T-cell (primary cell): ENCODE data around the gene SLC5A11. TPM values are rescaled to one million over a fixed set of nuclear protein-coding genes. Genes with fewer than 3 reads are reported as not detected.
"Not testable (repeated sequence)": the region's sequence is repeated elsewhere in the genome, so short reads cannot be mapped to it uniquely, and the experiment has no call there.

Experiments
- ATAC-seq, 4 experiments: fragments of 200-7000 bp in 3 of 4; fragments of 150-1000 bp in 1 of 4; cut with Tn5 transposase; replicated peaks in 1 of 4; 1 replicate in 3 of 4; 2 replicates in 1 of 4; pipeline ENCODE4 v1.10.0; 2021; ENCODE audit warnings: moderate library complexity in 3 of 4, mild to moderate bottlenecking in 2 of 4, moderate number of reproducible peaks in 1 of 4
- CTCF ChIA-PET, 2 donors: fragments of 300-600 bp; sonication (Branson Sonifier 250); formaldehyde crosslinking; loops; one replicate each; lab custom pipeline; 2022; ENCODE audit warnings: antibody characterized with exemption in 2 of 2; lab: Charles Lee
- POLR2A ChIA-PET, 2 donors: fragments of 300-600 bp; sonication (Branson Sonifier 250); formaldehyde crosslinking; loops; one replicate each; lab custom pipeline; 2022; ENCODE audit warnings: antibody characterized with exemption in 2 of 2; lab: Charles Lee
- DNase-seq, 35 experiments: peaks; one replicate each; pipeline versions ENCODE4 v3.0.0 to v3.0.0-alpha.2; 2013 to 2023
- H3K27ac ChIP-seq: one replicate; pipeline ENCODE4 v1.5.1; 2013; ENCODE audit warnings: low read length
- H3K27me3 ChIP-seq, 2 experiments: replicated peaks in 1 of 2; 1 replicate in 1 of 2; 2 replicates in 1 of 2; pipeline versions ENCODE4 v1.6.1 to v1.7.0; 2013; ENCODE audit warnings: low read length in 1 of 2, mixed read lengths in 1 of 2; ENCODE audit not compliant: control insufficient read depth in 2 of 2, insufficient read depth in 2 of 2; ENCODE audit errors: extremely low read depth in 1 of 2
- H3K36me3 ChIP-seq, 2 donors: 1 replicate in 1 of 2; 2 replicates in 1 of 2; pipeline versions ENCODE4 v1.6.1 to v1.7.0; 2013; ENCODE audit warnings: low read length in 1 of 2; ENCODE audit not compliant: control insufficient read depth in 2 of 2, insufficient read depth in 1 of 2; ENCODE audit errors: extremely low read depth in 1 of 2
- H3K4me1 ChIP-seq, 2 experiments: 1 replicate in 1 of 2; 2 replicates in 1 of 2; pipeline versions ENCODE4 v1.6.1 to v1.7.0; 2013; ENCODE audit warnings: low read length in 2 of 2, mixed read lengths in 1 of 2; ENCODE audit not compliant: insufficient read depth in 2 of 2, control insufficient read depth in 1 of 2; ENCODE audit errors: extremely low read depth in 1 of 2
- H3K4me3 ChIP-seq, 2 donors: 1 replicate in 1 of 2; 2 replicates in 1 of 2; pipeline versions ENCODE4 v1.5.1 to v1.7.0; 2013; ENCODE audit warnings: mild to moderate bottlenecking in 2 of 2, low read length in 1 of 2, moderate library complexity in 1 of 2; ENCODE audit not compliant: control insufficient read depth in 1 of 2; ENCODE audit errors: extremely low read depth in 1 of 2
- H3K9me3 ChIP-seq: 2 replicates; pipeline ENCODE4 v1.7.0; 2013
- H3K27ac Mint-ChIP-seq, 2 donors: one replicate each; pipeline ENCODE4 v1.8.0; 2020 to 2021; ENCODE audit warnings: mild to moderate bottlenecking in 2 of 2, mixed read lengths in 2 of 2
- H3K27me3 Mint-ChIP-seq, 2 donors: one replicate each; pipeline ENCODE4 v1.8.0; 2021 to 2022; ENCODE audit warnings: mixed read lengths in 2 of 2
- H3K36me3 Mint-ChIP-seq: one replicate; pipeline ENCODE4 v1.8.0; 2021; ENCODE audit warnings: mixed read lengths
- H3K4me1 Mint-ChIP-seq, 3 donors: one replicate each; pipeline ENCODE4 v1.8.0; 2020 to 2022; ENCODE audit warnings: mixed read lengths in 3 of 3, mild to moderate bottlenecking in 1 of 3
- H3K4me3 Mint-ChIP-seq, 3 donors: one replicate each; pipeline ENCODE4 v1.8.0; 2020 to 2022; ENCODE audit warnings: mild to moderate bottlenecking in 3 of 3, mixed read lengths in 3 of 3, moderate library complexity in 3 of 3
- H3K9me3 Mint-ChIP-seq, 3 donors: one replicate each; pipeline ENCODE4 v1.8.0; 2020 to 2022; ENCODE audit warnings: mixed read lengths in 3 of 3
- WGBS: methylation state at CpG from one replicate; pipeline ENCODE4 v1.1.5; 2013; ENCODE audit warnings: missing lambda C conversion rate; ENCODE audit not compliant: insufficient coverage; 5-methylcytosine and 5-hydroxymethylcytosine counted together
- total RNA-seq, 35 experiments: library from RNA in 6 of 35; stranded (reverse) in 6 of 35; fragments of 120-200 nt in 1 of 35; gene quantifications; one replicate each; pipeline versions ENCODE4 v1.2.1 to v1.2.4 and lab custom pipeline; 2013 to 2026

SLC5A11 gene
- total RNA-seq, 5 donors from 2014 or later (not counting 1 experiment from before 2014, with no cell fraction given): 0.36 to 4.2 (median 0.62) TPM; not detected in 1

GRCh38 chr16:24812813-24813212 lies 33.0 kb upstream of the SLC5A11 start:
- H3K4me1 Mint-ChIP-seq, H3K27ac Mint-ChIP-seq, ATAC-seq, H3K27me3 Mint-ChIP-seq, H3K4me3 ChIP-seq, H3K9me3 ChIP-seq, CTCF ChIA-PET, H3K27ac ChIP-seq, H3K27me3 ChIP-seq, DNase-seq, H3K9me3 Mint-ChIP-seq, H3K4me3 Mint-ChIP-seq, H3K4me1 ChIP-seq: not testable (repeated sequence)
- peaks cover 3 to 88% of the 10 kb centered on the region in 2 donors for H3K36me3 ChIP-seq
- 100% methylated on average over 2 of the region's 6 CpGs for WGBS
- H3K36me3 Mint-ChIP-seq: peaks cover 55% of the 10 kb centered on the region
- POLR2A ChIA-PET: interaction anchor here (0.6 to 0.7 kb wide), 3 partner anchors 38 to 429 kb away, joined by 4 to 15 read pairs (median 11); no protein-coding TSS in a partner anchor

GRCh38 chr16:24815021-24815420 lies 30.7 kb upstream of the SLC5A11 start:
- Histone ChIP-seq H3K9me3 (no peaks in the 10 kb centered on the region), H3K36me3 (peaks cover 6 to 92% of the 10 kb centered on the region in 2 donors), H3K4me3 (no peak overlapping the region), H3K4me1 (no peaks in the 10 kb centered on the region), H3K27ac (no peak overlapping the region), H3K27me3 (no peaks in the 10 kb centered on the region)
- no peak overlapping the region for H3K4me3 Mint-ChIP-seq
- no peaks in the 10 kb centered on the region for H3K4me1 Mint-ChIP-seq
- ATAC-seq (no peak), DNase-seq (no peak)
- H3K9me3 Mint-ChIP-seq: no peaks in the 10 kb centered on the region
- ChIA-PET POLR2A (no interaction called here), CTCF (no interaction called here)
- WGBS: 100% methylated on average over 4 of the region's 7 CpGs
- peaks cover 64% of the 10 kb centered on the region for H3K36me3 Mint-ChIP-seq
- H3K27me3 Mint-ChIP-seq: no peaks in the 10 kb centered on the region
- no peak overlapping the region for H3K27ac Mint-ChIP-seq

- Mint-ChIP-seq H3K4me3 (no peak overlapping the region), H3K4me1 (no peaks in the 10 kb centered on the region), H3K27me3 (no peaks in the 10 kb centered on the region), H3K27ac (no peak overlapping the region), H3K36me3 (peaks cover 62% of the 10 kb centered on the region), H3K9me3 (no peaks in the 10 kb centered on the region)
- Histone ChIP-seq H3K4me3 (no peak overlapping the region), H3K27ac (no peak overlapping the region), H3K9me3 (no peaks in the 10 kb centered on the region), H3K4me1 (no peaks in the 10 kb centered on the region), H3K27me3 (no peaks in the 10 kb centered on the region), H3K36me3 (peaks cover 6 to 92% of the 10 kb centered on the region in 2 donors)
- 93% methylated on average over 6 of the region's 6 CpGs for WGBS
- no peak for DNase-seq
- ChIA-PET POLR2A (interaction anchor here (0.6 kb wide), 2 partner anchors 730 to 1081 kb away, joined by 3 read pairs; no protein-coding TSS in a partner anchor), CTCF (no interaction called here)
- ATAC-seq: no peak
These were observed 29.1 kb upstream of the SLC5A11 start for GRCh38 chr16:24816688-24817087.

- Histone ChIP-seq H3K9me3 (no peaks in the 10 kb centered on the region), H3K36me3 (peaks cover 6 to 96% of the 10 kb centered on the region in 2 donors), H3K27ac (no peak overlapping the region), H3K4me3 (no peak overlapping the region), H3K27me3 (no peaks in the 10 kb centered on the region), H3K4me1 (no peaks in the 10 kb centered on the region)
- ChIA-PET POLR2A (no interaction called here), CTCF (no interaction called here)
- Mint-ChIP-seq H3K27ac (no peak overlapping the region), H3K9me3 (no peaks in the 10 kb centered on the region), H3K4me3 (no peak overlapping the region), H3K27me3 (no peaks in the 10 kb centered on the region), H3K36me3 (peaks cover 73% of the 10 kb centered on the region), H3K4me1 (no peaks in the 10 kb centered on the region)
- DNase-seq (no peak), ATAC-seq (no peak)
- WGBS: 88% methylated on average over 1 of the region's 2 CpGs
These were observed 26.2 kb upstream of the SLC5A11 start for GRCh38 chr16:24819462-24820040.

- peaks cover 67% of the 10 kb centered on the region for H3K36me3 Mint-ChIP-seq
- DNase-seq (no peak), ATAC-seq (no peak)
- Histone ChIP-seq H3K4me3 (no peak overlapping the region), H3K27me3 (no peaks in the 10 kb centered on the region), H3K36me3 (peaks cover 6 to 88% of the 10 kb centered on the region in 2 donors), H3K4me1 (no peaks in the 10 kb centered on the region), H3K9me3 (no peaks in the 10 kb centered on the region), H3K27ac (no peak overlapping the region)
- no peak overlapping the region for H3K27ac Mint-ChIP-seq
- no peaks in the 10 kb centered on the region for H3K9me3 Mint-ChIP-seq
- no peaks in the 10 kb centered on the region for H3K27me3 Mint-ChIP-seq
- ChIA-PET POLR2A (no interaction called here), CTCF (no interaction called here)
- no peaks in the 10 kb centered on the region for H3K4me1 Mint-ChIP-seq
- WGBS: 100% methylated on average over 1 of the region's 1 CpG
- no peak overlapping the region for H3K4me3 Mint-ChIP-seq
These were observed 25.2 kb upstream of the SLC5A11 start for GRCh38 chr16:24820522-24820921.

- CTCF ChIA-PET: no interaction called here
- peaks cover 73% of the 10 kb centered on the region for H3K36me3 Mint-ChIP-seq
- peak overlapping the region; percentile 22 to 24 for H3K27ac Mint-ChIP-seq
- Histone ChIP-seq H3K4me3 (no peak overlapping the region), H3K27ac (no peak overlapping the region), H3K27me3 (no peaks in the 10 kb centered on the region), H3K9me3 (no peaks in the 10 kb centered on the region), H3K36me3 (peaks cover 10 to 88% of the 10 kb centered on the region in 2 donors), H3K4me1 (no peaks in the 10 kb centered on the region)
- DNase-seq: no peak
- H3K9me3 Mint-ChIP-seq: no peaks in the 10 kb centered on the region
- POLR2A ChIA-PET: no interaction called here
- whole genome bisulfite sequencing: 97% methylated on average over 9 of the region's 9 CpGs
- peak overlapping the region in 1 of 3 donors; percentile 21 for H3K4me3 Mint-ChIP-seq
- no peak for ATAC-seq
- no peaks in the 10 kb centered on the region for H3K27me3 Mint-ChIP-seq
- H3K4me1 Mint-ChIP-seq: no peaks in the 10 kb centered on the region
These were observed 24.6 kb upstream of the SLC5A11 start for GRCh38 chr16:24821129-24821528.
